HG03095 (cell line): Measurements from ENCODE around the gene RPE.

ENCODE experiments used
- ATAC-seq: cut with Tn5 transposase; IDR thresholded peaks from one replicate; pipeline ENCODE4 v1.9.1; 2021; ENCODE audit warnings: moderate library complexity; ENCODE audit not compliant: unreplicated experiment

The RPE gene

DNA sequence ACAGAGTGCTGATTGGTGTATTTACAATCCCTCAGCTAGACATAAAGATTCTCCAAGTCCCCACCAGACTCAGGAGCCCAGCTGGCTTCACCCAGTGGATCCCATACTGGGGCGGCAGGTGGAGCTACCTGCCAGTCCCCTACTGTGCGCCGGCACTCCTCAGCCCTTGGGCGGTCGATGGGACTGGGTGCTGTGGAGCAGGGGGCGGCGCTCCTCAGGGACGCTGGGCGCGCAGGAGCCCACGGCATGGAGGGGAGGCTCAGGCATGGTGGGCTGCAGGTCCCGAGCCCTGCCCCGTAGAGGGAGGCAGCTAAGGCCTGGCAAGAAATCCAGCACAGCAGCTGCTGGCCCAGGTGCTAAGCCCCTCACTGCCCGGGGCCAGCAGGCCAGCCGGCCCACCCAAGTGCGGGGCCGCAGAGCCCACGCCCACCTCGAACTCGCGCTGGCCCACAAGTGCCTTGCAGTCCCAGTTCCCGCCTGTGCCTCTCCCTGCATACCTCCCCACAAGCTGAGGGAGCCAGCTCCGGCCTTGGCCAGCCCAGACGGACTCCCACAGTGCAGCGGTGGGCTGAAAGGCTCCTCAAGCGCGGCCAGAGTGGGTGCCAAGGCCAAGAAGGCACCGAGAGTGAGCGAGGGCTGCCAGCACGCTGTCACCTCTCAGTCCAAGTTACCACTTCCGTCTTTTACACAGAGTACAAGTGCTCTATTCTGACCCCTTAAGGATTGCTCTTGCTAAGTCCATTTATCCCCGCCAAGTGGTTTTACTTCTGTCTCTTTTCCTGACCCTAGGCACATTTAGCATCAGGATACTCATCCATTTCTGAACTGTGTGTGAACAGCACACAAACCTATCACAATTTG is 1.7 kb upstream of the RPE start:
- ATAC-seq = no peak

DNA sequence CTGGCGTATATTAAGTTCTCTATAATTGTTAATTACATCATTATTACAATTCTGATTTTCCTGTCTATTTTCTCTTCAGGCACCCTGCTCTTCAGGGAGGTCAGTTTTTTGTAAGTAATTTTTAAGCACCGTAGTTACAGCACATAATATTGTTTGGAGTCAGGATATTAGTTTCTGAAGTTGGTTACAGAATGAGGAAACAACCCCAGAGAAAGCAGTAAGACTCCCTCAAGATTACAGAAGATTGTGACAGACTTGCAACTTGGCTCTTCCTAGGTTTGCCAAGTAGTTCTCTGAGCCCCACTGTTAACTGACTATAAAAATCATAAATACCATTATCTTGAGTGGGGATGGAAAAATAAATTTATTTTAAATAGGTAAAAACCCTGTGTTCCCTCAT is 921 bp downstream of the RPE start:
- ATAC-seq = no peak

DNA sequence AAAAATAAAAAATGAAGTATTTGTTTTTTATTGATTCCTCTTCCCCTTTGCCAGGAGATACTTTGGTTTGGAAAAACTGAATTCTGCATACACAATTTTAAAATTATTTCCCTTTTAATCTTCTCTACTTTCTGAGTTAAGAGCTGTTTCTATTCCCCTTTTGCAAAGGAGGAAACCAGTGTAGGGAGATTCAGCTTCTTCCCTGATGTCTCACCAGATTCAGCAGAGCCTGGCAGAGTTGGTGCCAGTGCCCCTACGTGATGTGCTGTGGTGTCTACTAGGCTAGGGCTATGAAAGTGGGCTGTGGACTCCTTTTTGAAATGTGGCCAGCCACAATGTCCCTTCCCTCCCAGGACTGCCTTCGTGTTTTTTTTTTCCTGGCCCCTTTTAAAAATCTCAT is 2.4 kb downstream of the RPE start:
- ATAC-seq = no peak

DNA sequence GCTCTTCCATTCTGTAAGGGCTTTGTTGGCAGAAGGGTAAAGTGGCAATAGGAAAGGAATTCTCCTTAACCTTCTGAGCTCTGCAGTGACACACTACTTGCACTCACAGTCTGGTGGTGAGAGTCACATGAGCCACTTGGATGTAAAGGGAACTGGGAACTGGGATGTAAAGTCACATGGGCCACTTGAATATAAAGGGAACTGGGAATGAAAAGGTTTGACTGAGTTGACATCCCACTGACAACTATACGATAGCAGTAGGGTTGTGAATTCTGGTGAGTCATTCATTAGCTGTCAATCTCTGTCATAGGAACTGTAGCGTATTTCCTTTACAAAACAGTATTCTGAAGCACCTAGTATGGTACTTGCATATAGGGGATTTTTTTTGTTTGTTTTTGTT is 5.5 kb downstream of the RPE start:
- no peak for ATAC-seq

DNA sequence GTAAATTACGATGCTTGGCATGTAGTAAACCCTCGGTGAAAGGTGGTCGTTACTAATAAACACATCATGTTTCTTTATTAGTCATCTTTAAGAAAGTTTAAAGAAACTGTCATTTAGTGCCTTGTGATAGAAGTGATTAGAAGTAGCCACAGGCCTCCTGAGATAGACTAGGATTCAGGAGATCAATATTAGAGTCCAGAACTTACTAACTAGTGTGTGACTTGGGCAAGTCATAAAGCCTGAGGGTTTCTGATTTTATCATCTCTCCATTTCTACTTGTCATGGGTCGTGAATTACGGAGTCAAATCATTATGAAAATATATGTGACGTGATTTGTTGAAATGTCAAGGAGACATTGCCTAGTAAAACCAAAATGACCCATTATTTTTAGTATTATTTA is 6.7 kb downstream of the RPE start:
- no peak for ATAC-seq

DNA sequence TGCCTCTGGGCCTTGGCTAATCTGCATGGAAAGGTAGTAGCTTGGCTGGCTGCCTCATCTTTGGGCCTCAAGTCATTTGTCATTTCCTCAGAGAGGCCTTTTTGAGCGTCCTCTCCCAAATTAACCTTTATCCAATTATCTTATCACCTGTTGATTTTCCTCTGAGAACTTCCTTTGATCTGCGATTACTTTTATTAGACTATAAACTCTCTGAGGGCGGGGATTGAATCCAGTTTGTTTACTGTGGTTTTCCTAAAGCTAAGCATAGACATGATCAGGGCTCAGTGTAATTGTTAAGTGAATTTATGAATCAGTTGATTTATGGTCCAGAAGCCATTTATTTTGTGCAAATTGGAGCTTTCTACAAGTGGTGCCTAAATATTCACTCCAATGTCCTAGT is 7.5 kb downstream of the RPE start:
- ATAC-seq = no peak

DNA sequence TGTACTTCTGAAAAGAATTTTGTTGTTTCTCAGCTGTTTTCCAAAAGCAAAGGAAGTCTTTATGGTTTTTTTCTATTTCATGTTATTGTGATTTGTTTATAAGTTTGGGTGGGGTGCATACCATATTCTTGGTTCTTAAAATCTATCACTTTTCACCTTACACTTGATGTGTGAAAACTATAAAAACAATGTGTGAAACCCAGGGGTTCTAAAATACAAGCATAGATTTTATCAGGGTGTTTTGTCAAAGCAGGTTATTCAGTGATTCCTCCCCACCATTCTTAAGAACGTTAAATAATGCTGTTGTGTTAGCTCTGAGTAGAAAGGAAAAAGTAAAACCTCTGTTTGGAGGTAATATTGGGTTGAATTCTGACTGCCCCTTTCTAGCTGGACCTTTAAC is 17.7 kb downstream of the RPE start:
- ATAC-seq = no peak

DNA sequence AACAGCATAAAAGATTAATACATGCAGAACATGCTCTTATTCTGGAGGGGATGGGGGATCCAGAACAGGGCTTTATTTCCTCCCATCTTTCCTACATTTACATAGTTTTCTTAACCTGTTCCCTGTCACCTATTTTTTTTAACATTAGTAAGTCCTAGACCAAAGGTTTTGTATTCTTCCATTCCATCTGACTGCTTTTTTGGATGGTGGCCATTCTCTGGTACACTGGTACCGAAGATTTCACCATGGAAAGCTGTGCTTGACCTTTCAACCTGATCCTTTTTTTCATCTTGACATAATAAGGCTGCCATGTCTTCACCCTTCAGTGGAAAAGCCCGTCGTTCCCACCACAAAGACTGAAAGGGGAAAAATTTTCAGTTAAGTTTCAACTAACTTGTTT is 20.4 kb downstream of the RPE start:
- no peak for ATAC-seq

DNA sequence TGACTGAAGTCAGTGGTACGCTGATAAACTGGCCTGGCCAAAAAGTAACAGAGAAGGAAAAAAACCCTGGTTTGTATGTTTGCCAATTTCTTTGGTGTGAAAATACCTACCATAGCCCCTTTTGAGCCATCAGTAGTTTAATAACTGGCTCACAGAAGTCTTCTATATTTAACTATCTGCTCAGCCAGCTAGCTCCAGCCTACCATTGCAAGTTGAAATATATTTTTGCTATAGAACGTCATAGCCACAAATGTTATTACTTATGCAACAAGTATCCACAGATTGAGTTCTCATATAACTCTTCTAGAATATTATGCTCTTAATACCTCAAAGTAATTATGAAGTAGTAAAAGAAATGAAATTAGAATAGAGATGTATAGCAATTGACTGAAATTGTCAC is 25.2 kb downstream of the RPE start:
- no peak for ATAC-seq

DNA sequence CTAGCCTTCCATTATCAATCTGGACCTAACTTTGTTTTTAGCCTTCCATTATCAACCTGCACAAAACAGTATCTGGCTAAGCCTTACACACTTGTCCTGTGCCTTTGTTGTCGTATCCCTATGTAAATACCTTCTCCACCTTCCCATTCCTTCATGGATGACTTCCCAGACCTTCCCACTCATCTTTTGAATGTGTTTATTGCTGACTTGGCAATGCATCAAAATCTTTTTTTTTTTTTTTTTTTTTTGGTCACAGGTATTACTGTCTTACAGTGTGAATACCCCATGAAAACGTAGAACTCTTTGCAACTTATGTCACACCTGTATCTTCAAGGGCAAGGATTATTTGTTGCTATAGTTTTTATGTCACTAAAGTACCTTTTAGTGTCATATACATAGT is 25.7 kb downstream of the RPE start:
- ATAC-seq = no peak

DNA sequence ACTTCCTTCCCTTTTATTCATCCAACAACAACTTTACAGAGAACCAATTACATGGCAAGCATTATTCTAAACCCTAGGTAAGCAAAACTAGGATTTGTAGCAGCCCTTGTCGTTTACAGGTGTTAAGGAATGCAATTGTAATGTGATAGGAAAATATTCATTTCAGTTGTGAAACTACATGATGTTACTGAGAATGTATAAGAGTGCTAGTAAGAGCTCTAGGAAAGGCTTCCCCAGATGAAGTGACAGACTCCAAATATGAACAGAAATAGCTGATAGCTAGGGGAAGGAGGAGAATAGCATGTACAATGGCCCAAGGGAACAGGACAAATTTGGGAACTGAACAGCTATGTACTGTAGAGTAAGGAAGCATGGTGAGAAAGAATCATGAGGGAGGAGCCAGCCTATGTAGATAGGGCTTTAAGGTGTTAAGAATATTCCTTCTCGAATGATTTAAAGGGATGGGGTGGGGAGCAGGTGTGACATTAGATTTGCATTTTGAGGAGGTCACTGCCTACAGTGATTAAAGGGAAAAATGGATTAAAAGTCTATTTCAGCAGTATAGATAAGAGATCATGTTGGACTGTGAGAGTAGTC is 31.7 kb downstream of the RPE start:
- no peak for ATAC-seq

DNA sequence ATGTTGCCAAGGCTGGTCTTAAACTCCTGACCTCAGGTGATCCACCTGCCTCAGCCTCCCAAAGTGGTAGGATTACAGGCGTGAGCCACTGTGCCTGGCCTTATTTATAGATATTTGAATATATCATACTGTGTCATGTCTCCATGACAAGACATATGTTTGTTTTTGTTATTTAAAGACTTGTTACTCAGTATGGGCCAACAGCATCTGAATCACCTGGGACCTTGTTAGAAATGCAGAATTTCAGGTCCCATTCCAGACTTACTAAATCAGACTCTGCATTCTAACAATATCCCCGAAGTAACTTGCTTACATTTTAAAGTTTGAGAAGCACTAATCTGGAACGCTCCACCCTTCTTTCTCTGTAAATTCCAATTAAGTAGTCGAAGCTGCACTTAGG is 33.2 kb downstream of the RPE start:
- ATAC-seq = no peak

DNA sequence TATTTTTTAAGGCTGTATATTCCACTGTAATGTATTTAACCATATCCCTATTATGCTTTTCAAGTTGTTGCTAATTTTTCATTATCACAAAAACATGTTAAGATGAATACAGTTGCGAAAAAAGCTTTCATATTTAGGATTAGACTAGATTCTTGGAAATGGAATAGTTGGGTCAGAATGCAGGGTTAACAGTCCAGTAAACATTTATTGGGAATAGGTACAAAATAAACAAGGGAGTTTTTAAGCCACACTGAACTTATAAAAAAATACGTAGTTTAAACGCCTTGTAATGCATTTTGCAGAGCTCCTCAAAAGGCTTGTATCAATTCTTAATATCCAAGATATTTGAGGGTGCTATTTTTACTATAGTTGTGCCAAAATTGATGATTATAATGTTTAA is 35.6 kb downstream of the RPE start:
- ATAC-seq = no peak

DNA sequence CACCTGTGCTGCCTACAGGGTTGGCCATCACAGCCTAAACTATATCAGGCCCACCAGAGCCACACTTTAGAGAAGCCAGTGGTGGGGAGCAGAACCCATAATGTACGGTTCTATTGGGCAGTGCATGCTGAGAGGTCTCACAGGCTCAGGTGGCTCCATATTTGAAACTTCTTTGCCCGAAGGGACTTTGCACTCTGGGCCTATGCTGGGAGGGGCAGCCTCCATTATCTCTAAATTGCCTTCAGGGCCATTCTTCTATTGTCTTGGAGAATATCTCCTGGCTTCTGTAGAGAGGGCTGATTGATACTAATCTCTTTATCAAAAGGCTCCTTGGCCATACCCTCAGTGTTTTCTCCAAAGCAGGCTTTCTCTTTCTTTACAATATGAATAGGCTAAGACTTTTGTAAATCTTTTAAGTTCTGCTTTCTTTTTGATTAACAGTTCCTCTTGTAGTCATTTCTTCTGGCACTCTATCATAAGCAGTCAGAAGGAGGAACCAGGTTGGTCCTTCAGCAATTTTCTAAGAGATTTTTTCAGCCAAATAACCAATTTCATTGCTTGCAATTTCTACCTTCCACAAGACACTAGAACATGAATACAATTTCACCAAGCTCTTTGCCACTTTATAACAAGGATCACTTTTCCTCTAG is 44.5 kb downstream of the RPE start:
- no peak for ATAC-seq

DNA sequence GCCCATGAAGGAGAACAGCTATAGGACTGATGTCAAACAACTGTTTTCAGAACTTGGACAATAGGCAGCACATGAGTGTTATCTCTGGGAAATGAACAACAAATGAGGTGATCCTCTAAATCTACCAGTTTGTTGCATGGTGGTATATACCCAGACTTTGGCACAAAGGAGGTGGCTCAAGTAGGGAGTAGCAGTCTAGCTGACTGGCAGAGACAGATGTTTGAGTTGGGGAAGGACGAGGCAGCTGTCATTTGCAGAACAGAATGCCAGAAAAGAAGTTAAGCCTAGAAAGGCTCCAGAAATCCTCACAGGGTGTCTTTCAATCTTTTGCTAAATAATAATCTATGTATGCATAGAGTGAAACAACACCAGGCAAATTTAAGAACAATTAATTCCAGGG is 47.4 kb downstream of the RPE start:
- ATAC-seq = no peak

DNA sequence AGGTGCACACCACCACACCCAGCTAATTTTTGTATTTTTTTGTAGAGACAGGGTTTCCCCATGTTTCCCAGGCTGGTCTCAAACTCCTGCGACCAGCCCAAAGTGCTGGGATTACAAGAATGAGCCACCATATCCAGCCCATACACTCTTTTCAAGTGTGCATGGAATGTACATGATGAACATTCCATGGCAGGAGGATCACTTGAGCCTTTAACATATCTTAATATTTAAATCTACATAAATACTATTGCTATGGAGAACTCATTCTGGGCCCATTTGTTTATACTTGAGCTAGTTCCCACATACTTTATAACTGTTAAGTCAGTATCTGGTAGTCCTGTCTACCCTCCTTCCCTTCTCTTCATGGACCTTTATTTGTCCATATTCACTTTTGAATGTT is 48.4 kb downstream of the RPE start:
- ATAC-seq = no peak

DNA sequence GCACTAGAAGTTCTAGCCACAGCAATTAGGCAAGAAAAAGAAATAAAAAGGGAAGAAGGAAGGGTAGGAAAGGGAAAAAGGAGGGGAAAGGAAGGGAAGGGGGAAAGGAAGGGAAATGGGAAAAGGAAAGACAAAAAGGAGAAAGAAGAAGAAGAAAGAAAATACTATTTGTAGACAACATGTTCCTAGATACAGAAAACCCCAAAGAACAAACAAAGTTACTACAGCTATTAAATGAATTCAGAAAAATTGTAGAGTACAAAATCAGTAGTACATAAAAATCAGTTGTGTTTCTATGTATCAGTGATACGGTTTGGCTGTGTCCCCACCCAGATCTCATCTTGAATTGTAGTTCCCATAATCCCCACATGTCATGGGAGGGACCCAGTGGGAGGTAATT is 52.3 kb downstream of the RPE start:
- ATAC-seq = no peak

DNA sequence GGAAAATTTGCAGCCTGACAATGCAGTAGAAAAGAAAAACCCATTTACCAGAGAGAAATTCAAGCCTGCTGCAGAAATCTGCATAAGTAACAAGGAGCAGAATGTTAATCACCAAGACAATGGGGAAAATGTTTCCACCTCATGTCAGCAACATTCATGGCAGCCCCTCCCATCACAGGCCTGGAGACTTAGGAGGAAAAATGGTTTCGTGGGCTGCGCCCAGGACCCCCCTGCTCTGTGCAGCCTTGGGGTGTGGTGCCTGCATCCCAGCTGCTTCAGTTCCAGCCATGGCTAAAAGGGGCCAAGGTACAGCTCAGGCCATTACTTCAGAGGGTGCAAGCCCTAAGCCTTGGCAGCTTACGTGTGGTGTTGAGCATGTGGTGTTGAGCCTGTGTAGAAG is 53.4 kb downstream of the RPE start:
- ATAC-seq = no peak

DNA sequence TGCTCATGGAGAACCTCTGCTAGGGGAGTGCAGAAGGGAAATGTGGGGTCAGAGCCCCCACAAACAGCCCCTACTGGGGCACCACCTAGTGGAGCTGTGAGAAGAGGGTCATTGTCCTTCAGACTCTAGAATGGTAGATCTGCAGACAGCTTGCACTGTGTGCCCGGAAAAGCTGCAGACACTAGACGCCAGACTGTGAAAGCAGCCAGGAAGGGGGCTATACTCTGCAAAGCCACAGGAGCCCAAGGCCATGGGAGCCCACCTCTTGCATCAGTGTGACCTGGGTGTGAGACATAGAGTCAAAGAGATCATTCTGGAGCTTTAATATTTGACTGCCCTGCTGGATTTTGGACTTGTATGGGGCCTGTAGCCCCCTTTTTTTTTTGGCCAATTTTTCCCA is 60.9 kb downstream of the RPE start:
- no peak for ATAC-seq
